Osteocyte (in vitro differentiated cells): ENCODE measurements around the gene MYO18B. TPM values are rescaled to one million over a fixed set of nuclear protein-coding genes. Genes with fewer than 3 reads are reported as not detected.

Experiments
- DNase-seq: peaks from one replicate; pipeline ENCODE4 v3.0.0; 2021; ENCODE audit warnings: mixed read lengths; ENCODE audit not compliant: unreplicated experiment; ENCODE audit errors: extremely low spot score
- H3K27ac Mint-ChIP-seq: one replicate; pipeline ENCODE4 v1.8.0; 2021; ENCODE audit warnings: mild to moderate bottlenecking, mixed read lengths; ENCODE audit not compliant: unreplicated experiment
- H3K27me3 Mint-ChIP-seq: one replicate; pipeline ENCODE4 v1.8.0; 2021; ENCODE audit warnings: mixed read lengths; ENCODE audit not compliant: unreplicated experiment
- H3K36me3 Mint-ChIP-seq: one replicate; pipeline ENCODE4 v1.8.0; 2021; ENCODE audit warnings: mixed read lengths; ENCODE audit not compliant: unreplicated experiment
- H3K4me1 Mint-ChIP-seq: one replicate; pipeline ENCODE4 v1.8.0; 2021; ENCODE audit warnings: mixed read lengths; ENCODE audit not compliant: unreplicated experiment
- H3K4me3 Mint-ChIP-seq: one replicate; pipeline ENCODE4 v1.8.0; 2021; ENCODE audit warnings: mild to moderate bottlenecking, moderate library complexity, mixed read lengths; ENCODE audit not compliant: unreplicated experiment
- H3K9me3 Mint-ChIP-seq: one replicate; pipeline ENCODE4 v1.8.0; 2021; ENCODE audit warnings: mixed read lengths; ENCODE audit not compliant: unreplicated experiment
- total RNA-seq: library from RNA; stranded (reverse); gene quantifications from 2 replicates; pipeline ENCODE4 v1.2.1, GENCODE V29; 2021
- TF ChIP-seq, protein P1 (sequence below): fragments of 200-600 bp; sonication (generic); IDR thresholded peaks from 2 replicates; pipeline ENCODE4 v1.5.0; 2021; ENCODE audit warnings: antibody characterized with exemption, mild to moderate bottlenecking, moderate library complexity

Gene MYO18B
- total RNA-seq, 1 donor from 2014 or later, result not detected

DNA sequence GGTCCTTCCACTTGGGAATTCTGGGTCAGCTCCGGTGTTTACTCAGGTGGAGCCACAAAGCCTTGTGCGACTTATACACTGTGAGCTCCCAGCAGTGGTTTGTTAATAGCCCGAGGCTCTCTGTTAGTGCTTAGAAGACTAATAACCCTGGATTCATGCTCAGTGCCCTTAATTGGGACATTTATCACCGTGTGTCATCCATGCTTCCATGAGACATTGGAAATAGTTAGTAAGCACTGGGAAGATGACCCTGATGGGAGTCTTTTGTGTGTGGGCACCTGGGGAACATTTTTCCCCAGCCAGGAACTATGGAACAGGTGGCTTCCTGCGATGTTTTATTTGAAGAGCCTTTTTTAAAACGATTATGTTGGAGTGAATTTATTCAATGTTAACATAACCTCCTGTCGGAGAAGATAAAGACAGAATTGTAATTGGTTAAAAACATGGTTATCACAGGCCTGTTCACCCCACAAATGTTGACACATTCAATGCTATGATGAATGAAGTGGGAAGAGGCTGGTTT lies 188.9 kb downstream of the MYO18B start:
- Mint-ChIP-seq H3K4me1 (no peaks in the 10 kb centered on the region), H3K36me3 (no peaks in the 10 kb centered on the region), H3K4me3 (no peak overlapping the region), H3K9me3 (no peaks in the 10 kb centered on the region), H3K27ac (no peak overlapping the region), H3K27me3 (peaks cover 2% of the 10 kb centered on the region)
- TF ChIP-seq, protein P1, sequence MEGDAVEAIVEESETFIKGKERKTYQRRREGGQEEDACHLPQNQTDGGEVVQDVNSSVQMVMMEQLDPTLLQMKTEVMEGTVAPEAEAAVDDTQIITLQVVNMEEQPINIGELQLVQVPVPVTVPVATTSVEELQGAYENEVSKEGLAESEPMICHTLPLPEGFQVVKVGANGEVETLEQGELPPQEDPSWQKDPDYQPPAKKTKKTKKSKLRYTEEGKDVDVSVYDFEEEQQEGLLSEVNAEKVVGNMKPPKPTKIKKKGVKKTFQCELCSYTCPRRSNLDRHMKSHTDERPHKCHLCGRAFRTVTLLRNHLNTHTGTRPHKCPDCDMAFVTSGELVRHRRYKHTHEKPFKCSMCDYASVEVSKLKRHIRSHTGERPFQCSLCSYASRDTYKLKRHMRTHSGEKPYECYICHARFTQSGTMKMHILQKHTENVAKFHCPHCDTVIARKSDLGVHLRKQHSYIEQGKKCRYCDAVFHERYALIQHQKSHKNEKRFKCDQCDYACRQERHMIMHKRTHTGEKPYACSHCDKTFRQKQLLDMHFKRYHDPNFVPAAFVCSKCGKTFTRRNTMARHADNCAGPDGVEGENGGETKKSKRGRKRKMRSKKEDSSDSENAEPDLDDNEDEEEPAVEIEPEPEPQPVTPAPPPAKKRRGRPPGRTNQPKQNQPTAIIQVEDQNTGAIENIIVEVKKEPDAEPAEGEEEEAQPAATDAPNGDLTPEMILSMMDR, result no peak
- no peak for DNase-seq

DNA sequence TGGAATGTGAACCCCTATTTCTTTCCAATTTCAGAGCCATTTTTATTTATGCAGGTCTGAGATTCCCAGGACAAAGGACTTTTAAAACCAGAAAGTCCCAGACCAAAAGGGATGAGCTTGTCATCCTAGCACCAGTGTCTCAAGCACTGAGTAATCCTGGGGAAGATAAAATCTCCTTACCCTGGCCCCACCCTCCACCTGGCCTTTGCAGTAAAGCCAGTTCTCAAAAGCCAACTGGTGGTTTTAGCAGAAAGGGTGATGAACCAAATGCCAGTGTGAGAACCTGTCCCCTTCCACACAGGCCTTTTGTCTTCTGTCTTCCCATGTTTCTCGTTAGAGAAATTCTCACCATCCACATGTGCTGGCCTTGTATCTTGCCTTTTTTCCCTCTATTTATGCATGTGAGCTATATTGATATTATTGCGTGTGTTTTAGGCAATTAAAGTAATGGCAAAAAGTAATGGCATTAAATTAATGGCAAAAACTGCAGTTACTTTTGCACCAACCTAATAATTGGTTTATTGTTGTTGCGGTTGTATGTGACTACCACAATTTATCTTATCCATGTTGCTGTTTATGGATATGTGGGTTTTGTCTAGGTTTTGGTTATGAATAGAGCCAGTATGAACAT lies 191.3 kb downstream of the MYO18B start:
- no peak for DNase-seq
- Mint-ChIP-seq H3K9me3 (no peaks in the 10 kb centered on the region), H3K27ac (no peak overlapping the region)

DNA sequence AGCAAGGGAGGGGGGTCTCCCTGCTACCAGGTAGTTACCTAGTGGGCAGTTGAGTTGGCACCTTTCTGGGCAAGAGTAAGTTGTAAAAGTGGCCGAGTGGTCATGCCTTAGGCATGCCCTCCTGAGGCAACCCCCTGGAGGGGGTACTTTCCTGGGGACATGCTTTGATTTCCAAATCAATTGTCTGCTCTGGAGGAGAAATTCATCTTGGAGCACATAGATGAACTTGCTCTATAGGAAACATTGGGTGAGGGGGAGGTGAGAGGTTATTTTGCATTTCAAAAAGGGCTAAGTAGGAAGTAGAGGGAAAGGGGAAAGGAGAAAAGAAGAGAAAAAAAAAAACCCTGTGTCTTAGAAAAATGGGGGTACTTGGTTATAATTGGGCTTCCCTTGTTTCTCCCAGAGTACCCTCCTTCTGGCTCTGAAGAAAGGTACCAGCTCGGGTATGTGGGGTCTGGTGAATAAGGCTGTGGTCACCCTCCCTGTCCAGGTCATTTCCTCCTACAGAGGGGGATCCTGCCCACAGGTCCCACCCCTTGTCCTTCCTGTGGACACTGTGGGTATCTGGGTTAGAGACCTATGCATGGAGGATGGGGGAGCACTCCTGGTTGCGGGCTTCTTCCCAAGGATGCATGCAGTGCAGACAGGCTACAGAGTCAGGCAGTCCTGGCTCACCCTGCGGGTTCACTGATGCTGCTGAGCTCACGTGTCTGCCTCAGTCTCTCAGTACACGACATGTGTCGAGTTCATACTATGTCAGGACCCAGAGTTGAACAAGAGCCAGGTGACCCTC lies 193.5 kb downstream of the MYO18B start:
- no peaks in the 10 kb centered on the region for H3K36me3 Mint-ChIP-seq
- no peak overlapping the region for H3K27ac Mint-ChIP-seq
- TF ChIP-seq, protein P1, result no peak
- no peaks in the 10 kb centered on the region for H3K9me3 Mint-ChIP-seq
- DNase-seq, result no peak
- H3K27me3 Mint-ChIP-seq, result no peaks in the 10 kb centered on the region
- H3K4me1 Mint-ChIP-seq, result no peaks in the 10 kb centered on the region
- no peak overlapping the region for H3K4me3 Mint-ChIP-seq

More for the DNA sequence above, 191.3 kb downstream of the MYO18B start:
- Mint-ChIP-seq H3K27me3 (peaks cover 2% of the 10 kb centered on the region), H3K4me1 (no peaks in the 10 kb centered on the region), H3K36me3 (no peaks in the 10 kb centered on the region), H3K4me3 (no peak overlapping the region)
- TF ChIP-seq, protein P1, result no peak

DNA sequence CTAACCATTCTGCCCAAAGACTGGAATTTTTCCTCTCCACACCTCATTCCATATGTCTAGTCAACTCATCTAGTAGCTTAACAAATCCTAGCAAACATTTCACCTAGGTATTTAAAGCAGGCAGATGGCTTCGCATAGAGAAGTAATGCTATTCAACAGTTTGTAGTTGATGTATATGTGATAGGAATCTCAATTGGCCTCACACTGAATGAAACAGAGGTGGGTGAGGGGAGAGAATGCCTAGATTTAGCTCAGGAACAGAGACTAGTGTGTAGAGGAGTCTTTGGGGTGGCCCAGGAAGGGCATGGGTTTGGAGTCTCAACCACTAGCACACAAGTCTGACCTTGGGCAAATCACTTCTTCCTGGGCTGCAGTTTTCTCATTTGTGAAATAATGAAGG lies 196.2 kb downstream of the MYO18B start:
- H3K27ac Mint-ChIP-seq, result no peak overlapping the region
- peaks cover 2% of the 10 kb centered on the region for H3K27me3 Mint-ChIP-seq
- TF ChIP-seq, protein P1, result no peak
- no peak for DNase-seq
- H3K36me3 Mint-ChIP-seq, result no peaks in the 10 kb centered on the region
- no peaks in the 10 kb centered on the region for H3K4me1 Mint-ChIP-seq
- H3K4me3 Mint-ChIP-seq, result no peak overlapping the region
- H3K9me3 Mint-ChIP-seq, result no peaks in the 10 kb centered on the region

DNA sequence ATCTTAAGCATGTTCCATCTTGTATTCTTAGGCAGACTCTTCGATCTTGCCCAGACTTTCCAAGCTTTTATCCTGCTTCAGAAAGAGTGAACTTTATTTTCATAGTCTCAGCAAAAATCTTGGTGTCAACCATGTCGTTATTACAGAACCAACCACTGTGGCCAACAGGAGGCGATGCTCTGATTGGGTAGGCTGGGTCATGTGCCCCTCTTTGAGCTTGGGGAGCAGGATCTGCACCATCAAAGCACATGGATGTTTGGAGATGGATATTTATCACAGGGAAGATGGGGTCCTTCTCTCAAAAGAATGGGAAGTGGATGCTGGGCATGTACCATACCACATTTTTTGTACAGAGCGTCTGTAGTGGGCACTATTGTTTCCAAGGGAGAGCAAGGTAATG lies 197.4 kb downstream of the MYO18B start:
- TF ChIP-seq, protein P1, result no peak
- H3K4me3 Mint-ChIP-seq, result no peak overlapping the region
- no peaks in the 10 kb centered on the region for H3K4me1 Mint-ChIP-seq
- peaks cover 2% of the 10 kb centered on the region for H3K27me3 Mint-ChIP-seq
- no peaks in the 10 kb centered on the region for H3K36me3 Mint-ChIP-seq
- H3K27ac Mint-ChIP-seq, result no peak overlapping the region
- no peak for DNase-seq
- H3K9me3 Mint-ChIP-seq, result no peaks in the 10 kb centered on the region
